Transverse colon (tissue), 4 donors: Measurements from ENCODE around the gene DOK7. TPM values are rescaled to one million over a fixed set of nuclear protein-coding genes. Genes with fewer than 3 reads are reported as not detected.
A peak's percentile ranks its signal among the peaks of the same experiment; 100 is the strongest.

ENCODE experiments used
- DNase-seq: peaks from one replicate; pipeline ENCODE4 v3.0.0-alpha.2; 2019
- H3K27ac ChIP-seq, 4 donors: fragments of 200-600 bp; sonication (generic); 2 replicates each; pipeline ENCODE4 v1.5.1; 2016 to 2018; ENCODE audit warnings: inconsistent platforms in 4 of 4
- H3K27me3 ChIP-seq: fragments of 200-600 bp; sonication (generic); 2 replicates; pipeline ENCODE4 v1.5.1; 2017; ENCODE audit warnings: inconsistent platforms
- H3K36me3 ChIP-seq, 4 donors: fragments of 200-600 bp; sonication (generic); 2 replicates each; pipeline ENCODE4 v1.5.1; 2017 to 2019; ENCODE audit warnings: inconsistent platforms in 4 of 4
- H3K4me1 ChIP-seq, 4 donors: fragments of 200-600 bp; sonication (generic); 2 replicates each; pipeline ENCODE4 v1.5.1; 2017 to 2020; ENCODE audit warnings: inconsistent platforms in 4 of 4
- H3K4me3 ChIP-seq, 4 donors: fragments of 200-600 bp; sonication (generic); 1 replicate in 1 of 4; 2 replicates in 3 of 4; pipeline versions ENCODE4 v1.5.1 to v1.6.1; 2017 to 2019; ENCODE audit warnings: inconsistent platforms in 4 of 4
- H3K9me3 ChIP-seq, 2 donors: fragments of 200-600 bp; sonication (generic); 2 replicates each; pipeline ENCODE4 v1.5.1; 2017 to 2019; ENCODE audit warnings: inconsistent platforms in 2 of 2
- CTCF ChIP-seq, 5 experiments: fragments of 200-600 bp in 3 of 5; fragments of 450-650 bp in 2 of 5; sonication (generic) in 3 of 5; IDR thresholded peaks; 1 replicate in 2 of 5; 2 replicates in 3 of 5; pipeline ENCODE4 v1.5.1; 2016 to 2017; ENCODE audit warnings: antibody characterized with exemption in 5 of 5, inconsistent platforms in 3 of 5, mild to moderate bottlenecking in 2 of 5, moderate library complexity in 1 of 5
- EP300 ChIP-seq: sonication (generic); formaldehyde crosslinking; IDR thresholded peaks from one replicate; pipeline ENCODE4 v1.6.1; 2017; ENCODE audit warnings: antibody characterized with exemption, low read depth
- POLR2A ChIP-seq: fragments of 450-650 bp; IDR thresholded peaks from one replicate; pipeline ENCODE4 v1.6.1; 2016; ENCODE audit warnings: antibody characterized with exemption, mild to moderate bottlenecking, moderate library complexity
- POLR2AphosphoS5 ChIP-seq, 3 donors: sonication (generic); formaldehyde crosslinking; IDR thresholded peaks; one replicate each; pipeline ENCODE4 v1.6.1; 2016; ENCODE audit warnings: antibody characterized with exemption in 3 of 3
- WGBS, 2 donors: methylation state at CpG; one replicate each; pipeline ENCODE4 v1.1.5; 2018; ENCODE audit warnings: low coverage in 1 of 2; 5-methylcytosine and 5-hydroxymethylcytosine counted together
- in situ Hi-C, 4 donors: fragments of 200-750 bp; cut with MboI; loops; one replicate each; pipeline versions ENCODE4 v1.15.0 to v1.15.1; 2017; ENCODE audit warnings: low sequenced_read_pairs in 3 of 4, low pct_ligation_motif_present in 1 of 4, low pct_unique_long_range_greater_than_20kb in 1 of 4
- intact Hi-C: fragments of 100-400 bp; cut with DNase I; formaldehyde crosslinking; loops from one replicate; pipeline ENCODE4 v1.15.1; 2023; ENCODE audit warnings: low total_unique reads
- total RNA-seq, 4 donors: library from RNA; depleted of rRNA; stranded (reverse); fragments of >200 nt; gene quantifications; one replicate each; pipeline ENCODE4 v1.1.0, GENCODE V29; 2016

DOK7 gene
- total RNA-seq, 4 donors from 2014 or later, result 0.27 to 0.95 TPM; not detected in 2

- no peaks in the 10 kb centered on the region for H3K9me3 ChIP-seq
- no peak for TF ChIP-seq EP300
- no peak for TF ChIP-seq POLR2AphosphoS5 (IDR thresholded peaks at IDR 0.05)
- no peak for TF ChIP-seq CTCF (IDR thresholded peaks at IDR 0.05)
- no peak for TF ChIP-seq POLR2A
- no peak for DNase-seq
- intact Hi-C loops, result no loop called here
- H3K4me3 ChIP-seq, result no peak overlapping the region
- 82% methylated on average over 19 of the region's 22 CpGs; no CpG with 5 or more reads in 1 of the 2 donors for WGBS, 2 donors
- H3K4me1 ChIP-seq, result peaks cover 0 to 4% (median 1%) of the 10 kb centered on the region in 4 donors
- H3K27me3 ChIP-seq, result no peaks in the 10 kb centered on the region
- H3K27ac ChIP-seq, result no peak overlapping the region
- H3K36me3 ChIP-seq, result no peaks in the 10 kb centered on the region
- in situ Hi-C loops, result loop anchor here in 1 of 4 donors (10.0 to 25.0 kb wide), 2 partner anchors 91 to 224 kb away; no protein-coding TSS in a partner anchor
Observed at GRCh38 chr4:3436048-3436797, 26.9 kb upstream of the DOK7 start.

- Histone ChIP-seq H3K4me1 (peaks cover 0 to 4% (median 1%) of the 10 kb centered on the region in 4 donors), H3K4me3 (no peak overlapping the region), H3K36me3 (no peaks in the 10 kb centered on the region), H3K27me3 (no peaks in the 10 kb centered on the region), H3K27ac (no peak overlapping the region), H3K9me3 (no peaks in the 10 kb centered on the region)
- WGBS, 2 donors, result 70% methylated on average over 19 of the region's 19 CpGs; no CpG with 5 or more reads in 1 of the 2 donors
- peak; percentile 66 for DNase-seq
- no peak for TF ChIP-seq POLR2AphosphoS5 (IDR thresholded peaks at IDR 0.05)
- no peak for TF ChIP-seq POLR2A
- no peak for TF ChIP-seq CTCF (IDR thresholded peaks at IDR 0.05)
- no peak for TF ChIP-seq EP300
- in situ Hi-C loops, result loop anchor here in 1 of 4 donors (10.0 to 25.0 kb wide), 2 partner anchors 92 to 225 kb away; no protein-coding TSS in a partner anchor
- intact Hi-C loops, result no loop called here
Observed at GRCh38 chr4:3436798-3437581, 26.1 kb upstream of the DOK7 start.

- 86% methylated on average over 9 of the region's 9 CpGs; no CpG with 5 or more reads in 1 of the 2 donors for WGBS, 2 donors
- intact Hi-C loops, result no loop called here
- H3K4me1 ChIP-seq, result peaks cover 0 to 4% (median 1%) of the 10 kb centered on the region in 4 donors
- H3K4me3 ChIP-seq, result no peak overlapping the region
- no peak for TF ChIP-seq POLR2A
- TF ChIP-seq CTCF (IDR thresholded peaks at IDR 0.05), result no peak
- no peak for TF ChIP-seq POLR2AphosphoS5 (IDR thresholded peaks at IDR 0.05)
- no peak for TF ChIP-seq EP300
- H3K36me3 ChIP-seq, result no peaks in the 10 kb centered on the region
- no peaks in the 10 kb centered on the region for H3K9me3 ChIP-seq
- no peak overlapping the region for H3K27ac ChIP-seq
- H3K27me3 ChIP-seq, result no peaks in the 10 kb centered on the region
- in situ Hi-C loops, result loop anchor here in 1 of 4 donors (10.0 to 25.0 kb wide), 2 partner anchors 93 to 225 kb away; no protein-coding TSS in a partner anchor
- no peak for DNase-seq
Observed at GRCh38 chr4:3437582-3437936, 25.5 kb upstream of the DOK7 start.
